Left kidney (tissue), 2 donors: ENCODE measurements around the gene CAMTA1. TPM values are rescaled to one million over a fixed set of nuclear protein-coding genes. Genes with fewer than 3 reads are reported as not detected.
"Not testable (repeated sequence)": the region's sequence is repeated elsewhere in the genome, so short reads cannot be mapped to it uniquely, and the experiment has no call there.

Experiments used
- DNase-seq: peaks from one replicate; pipeline ENCODE4 v3.0.0-alpha.2; 2013
- polyA plus RNA-seq: library from polyadenylated mRNA; unstranded; fragments of 120-200 nt; gene quantifications from one replicate; pipeline ENCODE4 v1.2.1, GENCODE V29; 2013; ENCODE audit not compliant: insufficient read length

The CAMTA1 gene
- polyA plus RNA-seq, 1 donor, result 88.8 TPM

DNA sequence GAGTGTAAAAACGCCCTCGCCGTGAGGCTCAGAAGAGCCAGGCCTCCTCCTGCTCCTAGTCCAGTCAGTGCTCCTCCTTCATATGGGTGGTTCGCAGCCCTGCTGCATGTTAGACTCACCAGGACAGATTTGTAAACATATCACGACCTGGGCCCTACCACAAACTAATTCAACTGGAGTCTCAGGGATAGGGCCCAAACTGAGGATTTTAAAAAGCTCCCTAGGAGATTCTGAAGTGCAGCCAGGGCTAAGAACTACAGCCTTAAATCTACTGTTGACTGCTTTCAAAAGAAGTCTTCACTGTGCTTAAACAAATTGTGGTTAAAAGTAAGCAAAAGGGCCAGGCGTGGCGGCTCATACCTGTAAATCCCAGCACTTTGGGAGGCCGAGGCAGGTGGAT lies 57.0 kb downstream of the CAMTA1 start:
- DNase-seq, result no peak

DNA sequence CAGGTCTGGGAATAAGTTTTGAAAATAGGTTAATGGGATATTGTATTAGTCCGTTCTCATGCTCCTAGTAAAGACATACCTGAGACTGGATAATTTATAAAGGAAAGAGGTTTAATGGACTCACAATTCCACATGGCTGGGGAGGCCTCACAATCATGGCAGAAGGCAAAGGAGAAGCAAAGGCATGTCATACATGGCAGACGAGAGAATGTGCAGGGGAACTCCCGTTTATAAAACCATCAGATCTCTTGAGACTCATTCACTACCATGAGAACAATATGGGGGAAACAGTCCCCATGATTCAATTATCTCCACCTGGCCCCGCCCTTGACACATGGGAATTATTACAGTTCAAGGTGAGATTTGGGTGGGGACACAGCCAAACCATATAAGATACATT lies 60.5 kb downstream of the CAMTA1 start:
- DNase-seq, result not testable (repeated sequence)

DNA sequence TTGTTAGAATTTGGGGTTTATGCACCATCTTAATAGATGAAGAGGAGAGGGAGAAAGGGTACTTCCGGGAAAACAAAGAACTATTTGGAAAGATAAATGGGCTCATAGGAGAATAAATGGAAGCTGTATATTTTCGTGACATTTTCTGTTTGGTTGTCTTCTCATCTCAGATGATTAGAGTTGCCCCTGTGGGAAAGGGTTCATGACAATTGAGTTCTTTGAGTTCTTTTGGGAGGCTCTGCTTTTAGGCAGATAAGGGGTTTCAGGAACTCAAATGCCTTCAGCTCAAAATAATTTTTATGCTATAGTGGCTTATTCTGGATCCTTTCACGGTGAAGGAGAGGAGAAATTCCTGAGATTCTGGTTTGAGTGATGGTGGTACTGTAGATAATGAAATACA lies 63.6 kb downstream of the CAMTA1 start:
- DNase-seq, result no peak

DNA sequence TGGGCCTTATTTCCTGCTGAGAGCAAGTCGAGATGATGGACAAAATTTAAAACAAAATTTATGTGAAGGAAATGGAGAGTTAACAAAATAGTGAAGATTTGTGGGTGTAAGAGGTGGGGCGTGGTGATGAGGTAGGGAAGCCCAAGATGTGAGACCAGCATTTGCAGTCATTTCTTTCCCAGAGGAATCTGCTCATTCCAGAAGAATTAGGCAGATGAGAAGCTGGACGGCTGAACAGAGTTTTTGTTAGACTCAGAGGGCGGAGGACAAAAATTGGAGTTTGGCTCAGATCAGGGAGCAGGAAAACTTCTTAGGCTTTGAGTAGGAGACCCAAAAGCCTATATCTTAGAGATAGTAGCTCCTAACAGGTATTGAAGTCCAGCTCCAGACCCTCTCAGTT lies 65.3 kb downstream of the CAMTA1 start:
- DNase-seq, result no peak

DNA sequence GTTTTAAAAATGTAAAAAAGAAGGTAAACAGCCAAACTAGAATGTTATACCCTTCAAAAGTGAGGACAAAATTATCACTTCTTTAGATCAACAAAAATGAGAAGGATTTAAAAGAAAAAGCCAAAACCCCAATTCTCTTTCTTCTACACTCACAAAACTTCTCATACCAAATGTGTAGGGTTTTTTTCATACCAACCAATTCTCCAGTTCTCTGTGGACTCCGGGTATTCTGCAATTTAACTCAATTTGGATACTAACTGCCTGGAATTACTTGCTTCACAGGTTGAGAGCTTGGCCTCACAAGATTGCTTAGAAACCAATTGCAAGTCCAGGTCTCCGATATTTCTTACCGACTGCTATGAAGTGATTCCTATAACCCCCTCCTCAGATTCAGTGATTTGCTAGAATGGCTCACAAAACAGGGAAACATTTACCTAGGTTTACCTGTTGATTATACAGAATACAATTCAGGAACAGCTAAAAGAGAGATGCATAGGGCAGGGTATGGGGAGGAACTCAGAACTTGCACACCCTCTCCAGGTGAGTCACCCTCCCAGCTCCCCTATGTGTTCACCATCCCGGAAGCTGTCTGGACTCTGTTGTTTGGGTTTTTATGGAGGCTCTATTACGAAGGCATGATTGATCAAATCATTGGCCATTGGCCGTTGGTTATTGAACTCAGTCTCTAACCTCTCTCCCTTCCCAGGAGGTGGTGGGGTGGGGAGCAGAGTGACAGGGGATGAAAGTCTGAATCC lies 67.1 kb downstream of the CAMTA1 start:
- no peak for DNase-seq

DNA sequence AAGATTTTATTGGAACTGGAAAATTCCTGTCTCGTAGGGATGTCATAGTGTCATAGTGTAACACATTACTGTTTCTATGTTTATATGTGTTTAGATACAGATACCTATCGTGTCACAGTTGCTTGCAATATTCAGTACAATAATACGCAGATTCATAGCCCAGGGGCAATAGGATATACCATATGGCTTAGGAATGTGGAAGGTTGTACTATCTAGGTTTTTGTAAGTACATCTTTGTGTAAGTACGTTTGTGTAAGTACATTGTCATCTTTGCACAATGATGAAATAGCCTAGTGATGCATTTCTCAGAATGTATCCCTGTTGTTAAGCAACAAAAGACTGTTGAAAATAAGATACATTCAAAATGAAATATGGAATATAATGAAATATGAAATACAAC lies 68.9 kb downstream of the CAMTA1 start:
- no peak for DNase-seq

DNA sequence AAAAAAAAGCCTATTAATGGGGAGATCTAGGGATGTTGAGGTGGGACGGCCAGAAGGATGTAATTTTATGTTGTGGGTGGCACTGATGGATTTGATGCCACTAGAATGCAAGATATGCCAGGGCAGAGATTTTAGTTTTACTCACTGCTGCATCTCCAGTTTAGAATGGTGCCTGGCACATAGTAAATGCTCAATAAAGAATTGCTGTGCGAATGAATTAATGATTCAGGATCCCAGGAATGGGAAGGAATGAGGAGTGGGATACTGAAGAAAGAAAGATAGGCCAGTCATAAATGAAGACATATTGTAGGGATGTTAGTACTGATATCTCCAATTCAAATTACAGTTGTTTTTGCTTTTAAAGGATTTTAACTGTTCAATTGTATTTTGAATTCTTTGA lies 72.6 kb downstream of the CAMTA1 start:
- no peak for DNase-seq

DNA sequence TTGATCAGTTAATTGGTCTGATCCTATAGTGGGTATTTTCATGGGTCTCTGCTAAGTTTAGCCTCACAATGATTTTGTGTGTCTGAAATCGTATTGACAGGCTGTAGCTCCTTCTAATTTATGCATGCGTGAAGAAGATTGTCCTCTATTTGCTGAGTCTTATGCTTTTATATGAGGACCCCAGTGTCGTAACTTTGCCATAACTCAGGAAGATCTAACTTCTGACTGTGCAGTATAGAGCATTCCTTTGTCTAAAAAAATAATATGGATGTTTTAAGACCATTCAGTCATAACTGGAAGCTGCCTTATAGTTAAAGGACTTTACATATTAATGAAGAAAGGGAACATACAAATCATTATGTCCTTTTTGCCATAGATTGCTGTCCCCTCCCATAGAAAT lies 73.3 kb downstream of the CAMTA1 start:
- DNase-seq, result no peak

DNA sequence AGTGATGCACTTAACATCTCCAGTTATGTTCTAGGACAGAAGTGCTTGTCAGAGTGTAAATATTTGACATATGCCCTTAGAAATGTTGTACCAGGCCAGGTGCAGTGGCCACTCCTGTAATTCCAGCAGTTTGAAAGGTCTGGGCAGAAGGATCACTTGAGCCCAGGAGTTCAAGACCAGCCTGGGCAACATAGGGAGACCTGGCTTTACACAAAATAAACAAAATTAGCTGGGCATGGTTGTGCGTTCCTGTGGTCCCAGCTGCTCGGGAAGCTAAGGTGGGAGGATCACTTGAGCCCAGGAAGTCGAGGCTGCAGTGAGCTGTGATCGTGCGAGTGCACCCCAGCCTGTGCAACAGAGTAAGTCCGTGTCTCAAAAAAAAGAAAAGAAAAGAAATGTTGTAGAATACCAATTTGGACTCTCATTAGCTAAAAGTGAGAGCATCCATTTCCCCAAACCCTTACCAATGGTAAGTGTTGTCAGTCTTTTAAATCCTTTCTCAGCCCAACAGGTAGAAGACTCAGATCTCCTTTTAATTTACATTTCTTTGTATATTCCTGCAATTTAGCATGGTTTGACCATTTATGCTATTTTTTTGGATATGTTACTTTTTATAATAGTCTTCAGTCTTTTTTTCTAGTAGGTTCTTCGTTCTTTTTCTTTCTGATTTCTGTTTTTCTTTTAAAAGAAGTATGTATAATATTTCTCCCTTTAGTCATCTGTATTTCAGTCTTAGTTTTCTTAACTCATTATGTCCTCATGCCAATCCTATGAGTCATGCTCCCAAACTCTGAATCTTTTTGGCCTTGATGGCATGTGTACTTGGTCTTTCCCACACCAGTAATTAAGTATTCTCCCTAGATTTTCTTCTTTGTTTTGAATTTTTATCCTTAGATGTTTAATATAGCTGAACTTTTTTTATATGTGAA lies 74.4 kb downstream of the CAMTA1 start:
- no peak for DNase-seq

DNA sequence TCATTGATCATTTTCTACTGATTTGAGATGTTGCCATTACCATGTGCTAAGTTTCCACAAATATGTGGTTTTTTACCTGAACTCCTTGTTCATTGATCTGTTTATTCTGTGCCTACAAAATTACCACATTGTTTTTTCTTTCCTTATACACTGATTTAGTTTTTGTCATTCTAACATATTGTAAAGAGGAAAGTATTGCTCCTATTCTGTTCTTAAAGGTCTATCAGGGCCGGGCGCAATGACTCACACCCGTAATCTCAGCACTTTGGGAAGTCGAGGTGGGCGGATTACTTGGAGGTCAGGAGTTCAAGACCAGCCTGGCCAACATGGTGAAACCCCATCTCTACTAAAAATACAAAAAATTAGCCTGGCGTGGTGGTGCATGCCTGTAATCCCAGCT lies 75.1 kb downstream of the CAMTA1 start:
- DNase-seq, result no peak

DNA sequence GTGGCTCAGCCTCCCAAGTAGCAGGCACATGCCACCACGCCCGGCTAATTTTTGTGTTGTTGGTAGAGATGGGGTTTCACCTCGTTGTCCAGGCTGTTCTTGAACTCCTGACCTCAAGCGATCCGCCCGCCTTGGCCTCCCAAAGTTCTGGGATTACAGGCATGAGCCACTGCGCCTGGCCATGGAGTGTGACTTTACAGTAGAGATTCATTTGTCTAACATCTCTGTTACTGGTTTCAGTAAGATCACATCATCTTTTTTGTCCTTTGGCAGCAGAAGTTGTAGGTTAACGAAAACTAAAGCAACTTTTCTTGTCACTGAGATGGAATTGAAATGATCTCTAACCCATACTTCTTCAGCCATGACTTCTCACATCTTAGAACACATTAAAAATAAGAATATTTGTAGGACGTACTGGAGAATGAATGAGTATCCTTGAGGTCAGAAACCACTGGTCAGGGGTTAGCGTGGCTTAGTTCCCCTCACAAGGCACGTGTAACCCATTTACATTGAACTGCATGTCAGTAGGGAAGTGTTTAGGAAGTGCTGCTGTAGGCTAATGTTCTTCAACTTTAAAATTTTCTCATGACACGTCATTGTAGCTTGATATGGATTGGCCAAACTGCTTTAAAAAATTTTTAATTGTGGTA lies 75.9 kb downstream of the CAMTA1 start:
- no peak for DNase-seq

DNA sequence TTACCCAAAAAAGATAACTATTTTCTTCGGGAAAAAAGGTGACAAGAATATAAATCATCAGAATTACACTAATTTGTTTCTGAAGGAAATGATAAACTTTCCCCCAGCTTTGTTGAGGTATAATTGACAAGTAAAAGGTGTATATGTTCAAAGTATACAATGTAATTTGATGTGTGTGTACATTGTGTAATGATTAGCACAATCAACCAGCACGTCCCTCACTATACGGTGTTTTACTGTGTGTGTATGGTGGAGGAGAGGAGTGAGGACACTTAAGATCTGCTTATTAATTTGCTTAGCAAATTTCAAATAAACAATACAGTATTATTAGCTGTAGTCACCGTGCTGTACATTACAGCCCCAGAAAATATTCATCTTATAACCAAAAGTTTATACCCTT lies 77.7 kb downstream of the CAMTA1 start:
- no peak for DNase-seq

DNA sequence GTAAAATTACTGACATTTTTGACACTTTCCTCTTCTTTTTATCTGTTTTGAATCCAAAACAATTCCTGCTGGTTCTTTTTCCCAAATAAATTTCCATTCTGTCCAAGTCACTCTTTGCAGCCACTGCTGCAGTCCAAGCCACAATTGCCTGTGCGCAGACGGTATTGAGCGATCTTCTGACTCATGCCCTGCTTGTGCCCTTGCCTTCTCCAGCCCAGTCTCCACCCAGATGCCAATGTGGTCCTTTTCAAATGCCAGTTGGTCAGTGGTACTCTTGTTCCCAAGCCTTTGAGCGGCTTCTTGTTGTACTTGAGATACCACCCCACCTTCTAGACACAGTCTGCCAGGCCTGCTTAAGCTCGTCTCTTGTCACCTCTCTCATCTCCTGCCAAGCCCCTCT lies 78.9 kb downstream of the CAMTA1 start:
- no peak for DNase-seq

DNA sequence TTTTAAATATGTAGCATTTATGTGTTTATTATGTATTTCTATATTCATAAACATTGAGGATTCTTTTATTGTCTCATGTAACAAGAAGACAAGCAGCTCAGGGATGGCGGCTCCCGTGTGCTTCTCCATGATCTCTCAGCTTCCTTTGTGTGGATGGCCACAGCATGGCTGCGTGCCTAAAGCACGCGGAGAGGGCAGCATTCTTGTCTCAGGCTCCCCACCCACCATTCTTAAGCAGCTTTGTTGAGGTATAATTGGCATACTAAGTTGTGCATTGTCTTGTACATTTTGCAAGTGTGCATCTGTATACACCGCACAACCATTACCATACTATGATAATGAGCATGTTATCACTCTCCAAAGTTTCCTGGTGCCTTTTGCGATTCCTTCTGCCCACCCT lies 81.6 kb downstream of the CAMTA1 start:
- no peak for DNase-seq

DNA sequence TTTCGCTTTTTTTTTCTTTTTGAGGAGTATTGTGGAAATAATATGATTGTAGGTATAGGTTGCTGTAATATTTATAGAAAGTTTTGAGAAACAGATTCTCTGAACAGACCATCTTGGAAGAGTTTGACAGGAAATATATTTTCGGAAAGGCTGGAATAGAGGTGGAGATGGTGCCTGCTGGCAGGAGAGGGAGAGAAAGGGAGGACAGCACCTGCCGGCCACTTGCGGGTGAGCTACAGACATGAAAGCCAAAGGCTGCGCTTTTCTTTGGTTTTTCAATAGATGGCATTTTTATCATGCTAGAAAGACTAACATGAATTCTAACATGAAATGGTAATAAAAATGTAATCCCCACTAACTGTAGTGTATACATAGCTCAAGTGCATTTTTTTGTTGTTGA lies 82.1 kb downstream of the CAMTA1 start:
- no peak for DNase-seq

DNA sequence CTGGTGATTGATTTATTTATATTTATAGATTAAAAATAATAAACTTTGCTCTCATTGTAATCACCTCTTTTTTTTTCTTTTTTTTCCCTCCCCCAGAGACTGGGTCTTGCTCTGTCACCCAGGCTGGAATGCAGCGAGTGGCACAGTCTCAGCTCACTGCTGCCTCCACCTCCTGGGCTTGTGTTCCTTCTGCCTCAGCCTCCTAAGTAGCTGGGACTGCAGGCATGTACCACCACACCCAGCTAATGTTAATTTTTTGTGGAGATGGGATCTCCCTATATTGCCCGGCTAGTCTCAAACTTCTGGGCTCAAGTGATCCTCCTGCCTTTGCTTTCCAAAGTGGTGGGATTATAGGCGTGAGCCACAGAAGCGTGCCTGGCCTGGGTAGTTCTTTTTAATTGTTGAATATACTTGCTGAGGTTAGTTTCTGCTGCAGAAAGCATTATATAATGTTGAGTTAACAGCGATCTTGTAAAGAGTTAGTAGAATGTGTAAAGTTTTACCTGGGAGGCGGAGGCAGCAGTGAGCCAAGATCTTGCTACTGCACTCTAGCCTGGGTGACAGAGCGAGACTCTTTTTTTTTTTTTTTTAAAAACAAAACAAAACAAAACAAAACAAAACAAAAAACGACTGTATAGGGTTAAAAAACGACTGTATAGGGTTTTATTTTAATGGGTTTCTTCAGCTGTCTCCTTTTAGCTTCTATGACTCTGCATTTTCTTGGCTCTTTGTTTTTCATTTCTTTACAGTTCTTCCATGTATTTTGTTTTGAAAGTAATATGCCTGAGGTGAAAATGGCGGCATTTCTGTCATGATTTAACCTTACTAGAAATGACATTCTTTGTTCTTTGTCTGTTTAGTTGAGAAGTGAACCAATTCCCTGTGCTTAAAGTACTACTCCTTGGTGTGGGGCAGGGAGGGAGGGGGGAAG lies 82.7 kb downstream of the CAMTA1 start:
- DNase-seq, result no peak

DNA sequence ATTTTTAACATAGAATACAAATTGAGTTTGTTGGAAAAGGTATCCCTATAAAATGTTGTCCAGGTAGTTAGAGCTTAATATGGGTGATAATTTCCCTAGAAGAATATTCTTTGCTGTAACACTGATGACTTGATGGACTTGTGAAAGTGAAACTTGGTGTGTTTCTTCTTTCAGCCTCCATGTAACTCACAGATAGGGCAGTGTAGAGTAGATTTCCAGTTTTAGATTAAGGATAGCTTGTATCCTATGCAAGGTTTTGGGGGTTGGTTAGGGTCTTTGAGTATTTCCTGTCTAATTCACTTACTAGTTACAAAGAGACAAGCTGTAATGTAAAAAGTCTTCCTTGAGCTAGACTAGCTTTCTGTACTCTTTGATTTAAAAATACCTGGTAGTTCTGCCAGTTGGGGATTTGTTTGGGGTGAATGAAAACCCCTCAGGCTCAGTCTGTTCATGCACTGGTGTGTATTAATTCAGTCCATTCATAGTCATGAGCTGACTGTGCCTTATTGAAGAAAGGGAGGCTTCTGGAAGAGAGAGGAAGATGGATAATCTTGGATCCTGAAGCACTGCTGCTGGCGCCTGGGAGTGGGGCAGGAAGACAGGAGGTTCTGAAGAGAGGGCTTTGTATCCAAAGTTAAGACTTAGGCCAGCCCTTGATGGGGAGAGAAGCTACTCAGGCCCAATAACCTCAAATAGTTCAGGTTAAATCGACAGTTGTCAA lies 83.6 kb downstream of the CAMTA1 start:
- no peak for DNase-seq

DNA sequence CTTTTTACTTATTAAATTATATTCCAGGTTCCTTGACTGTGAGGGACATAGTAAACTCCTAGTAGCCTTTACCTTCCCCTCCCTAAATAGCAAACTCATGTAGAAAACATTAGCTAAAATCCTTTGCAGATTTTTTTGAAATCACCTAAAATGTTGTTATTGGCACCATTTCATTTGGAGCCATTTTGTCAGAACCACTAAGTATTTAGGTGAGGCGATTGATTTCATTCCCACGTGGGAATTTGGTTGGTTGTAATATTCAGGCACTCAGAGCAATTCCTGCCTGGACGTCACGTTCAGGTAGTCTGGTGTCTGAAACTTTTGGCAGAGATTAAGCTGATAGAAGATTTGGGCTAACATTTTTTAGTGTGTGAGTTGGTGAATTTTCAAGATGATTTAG lies 84.3 kb downstream of the CAMTA1 start:
- no peak for DNase-seq

DNA sequence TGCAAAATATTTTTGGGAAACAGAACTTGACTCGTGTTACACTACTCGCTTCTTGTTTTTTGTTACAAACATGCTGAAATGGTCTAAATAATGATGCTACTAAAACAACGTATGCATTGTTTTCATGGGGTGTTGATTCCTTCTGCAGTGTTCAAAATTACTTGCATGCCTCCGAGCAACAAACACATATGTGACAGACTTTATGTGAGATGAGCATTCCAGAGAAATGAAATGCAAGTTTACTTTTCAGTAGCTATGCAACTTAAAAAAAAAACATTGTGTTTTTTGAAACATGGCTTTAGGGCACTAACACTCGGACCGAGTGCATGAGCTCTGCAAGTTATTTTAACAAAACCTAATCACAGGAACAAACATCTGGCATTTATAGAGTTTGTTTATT lies 84.8 kb downstream of the CAMTA1 start:
- no peak for DNase-seq

DNA sequence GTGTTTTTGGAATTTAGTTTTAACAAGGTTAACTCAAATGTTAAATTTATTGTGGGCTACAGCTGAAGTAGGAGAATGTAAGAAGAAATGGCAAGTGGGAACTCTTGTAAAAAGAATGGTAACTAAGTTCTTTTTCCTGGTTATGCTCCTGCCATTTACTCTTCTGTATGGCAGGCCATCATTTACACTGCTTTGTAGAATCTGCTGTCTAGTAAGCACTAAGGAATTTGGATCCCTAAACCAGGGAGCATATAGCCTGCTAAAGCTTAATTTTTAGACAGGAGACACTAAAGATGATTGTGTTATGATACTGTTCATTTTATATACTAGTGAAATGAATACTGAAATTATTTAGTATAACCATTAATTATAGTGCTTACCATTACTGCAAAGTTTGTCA lies 85.3 kb downstream of the CAMTA1 start:
- no peak for DNase-seq

DNA sequence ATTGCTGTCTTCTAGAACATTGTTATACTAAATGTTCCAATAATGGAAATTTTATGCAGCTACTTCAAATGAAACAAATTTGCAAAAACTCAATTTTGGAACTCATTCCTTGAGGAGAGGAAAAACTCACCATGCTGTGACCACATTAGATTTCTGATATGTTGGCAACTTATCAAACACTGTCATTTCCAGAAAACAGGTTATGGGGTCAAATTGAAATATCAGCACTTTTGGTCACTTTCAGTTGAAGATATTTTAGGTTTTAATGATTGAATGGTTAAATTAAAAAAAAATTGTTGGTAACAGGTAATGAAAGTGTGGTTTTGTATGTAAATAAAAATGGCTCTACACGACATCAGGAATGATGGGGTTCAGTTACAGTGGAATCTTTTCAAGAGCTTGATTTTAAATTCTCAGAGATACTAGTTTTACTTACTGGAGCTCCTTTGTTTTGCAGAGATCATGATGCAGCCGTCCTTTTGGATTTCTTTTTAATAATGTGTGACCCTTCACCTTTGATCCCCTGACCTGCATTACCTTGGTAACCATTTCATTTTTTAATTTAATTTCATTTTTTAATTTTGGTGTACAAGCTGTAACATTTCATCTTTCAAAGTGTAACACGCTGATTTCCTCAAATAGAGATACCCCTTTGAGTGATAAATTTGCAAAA lies 86.2 kb downstream of the CAMTA1 start:
- no peak for DNase-seq
